Activated naive CD4-positive, alpha-beta T cell treated with anti-CD3 and anti-CD28 coated beads, Interleukin-2, amount 10 ng/mL, durations not matched to agents 7 days and 5 days (primary cell): ENCODE data around the gene NRG2.
A peak's percentile ranks its signal among the peaks of the same experiment; 100 is the strongest.

Experiments used
- CTCF ChIA-PET: fragments of 350-600 bp; sonication (Branson Sonifier 250); formaldehyde crosslinking; loops from one replicate; lab custom pipeline; 2021; ENCODE audit warnings: antibody characterized with exemption; lab: Charles Lee
- DNase-seq: peaks from one replicate; pipeline ENCODE4 v3.0.0-alpha.2; 2020
- H3K27ac Mint-ChIP-seq: one replicate; pipeline ENCODE4 v1.8.0; 2021; ENCODE audit warnings: mild to moderate bottlenecking, moderate library complexity, mixed read lengths
- H3K27me3 Mint-ChIP-seq: one replicate; pipeline ENCODE4 v1.8.0; 2021; ENCODE audit warnings: mild to moderate bottlenecking, mixed read lengths
- H3K36me3 Mint-ChIP-seq: one replicate; pipeline ENCODE4 v1.8.0; 2021; ENCODE audit warnings: mixed read lengths
- H3K4me1 Mint-ChIP-seq: one replicate; pipeline ENCODE4 v1.8.0; 2021; ENCODE audit warnings: mixed read lengths
- H3K4me3 Mint-ChIP-seq: one replicate; pipeline ENCODE4 v1.8.0; 2021; ENCODE audit warnings: mild to moderate bottlenecking, moderate library complexity, mixed read lengths
- H3K9me3 Mint-ChIP-seq: one replicate; pipeline ENCODE4 v1.8.0; 2021; ENCODE audit warnings: mixed read lengths

Gene NRG2

GRCh38 chr5:139885172-139885856 is 157.8 kb downstream of the NRG2 start:
- Mint-ChIP-seq H3K27me3 (peaks cover 30% of the 10 kb centered on the region), H3K9me3 (no peaks in the 10 kb centered on the region), H3K4me3 (no peak overlapping the region), H3K4me1 (no peaks in the 10 kb centered on the region), H3K27ac (no peak overlapping the region), H3K36me3 (no peaks in the 10 kb centered on the region)
- CTCF ChIA-PET = no interaction called here
- no peak for DNase-seq

DNA sequence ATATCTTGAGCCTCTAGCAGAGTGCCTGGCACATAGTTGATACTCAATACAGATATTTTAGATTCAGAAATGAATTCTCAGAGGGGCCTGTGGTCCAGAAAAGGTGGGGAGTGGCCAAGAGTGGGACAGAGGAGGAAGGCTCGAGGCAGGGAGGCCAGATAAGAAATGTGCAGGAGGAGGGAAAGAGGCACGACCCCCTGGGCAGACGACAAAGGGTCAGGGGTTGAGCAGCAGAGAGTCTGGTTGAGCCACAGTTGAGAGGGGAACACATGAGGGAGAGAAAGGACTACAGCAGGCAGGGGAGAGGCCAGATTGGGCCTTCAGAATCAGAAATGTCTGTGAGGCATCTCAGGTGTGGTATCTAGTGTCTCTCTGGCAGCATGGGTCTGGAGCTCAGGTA is 158.4 kb downstream of the NRG2 start:
- CTCF ChIA-PET = no interaction called here
- Mint-ChIP-seq H3K4me1 (no peaks in the 10 kb centered on the region), H3K36me3 (no peaks in the 10 kb centered on the region), H3K27me3 (peaks cover 27% of the 10 kb centered on the region), H3K9me3 (no peaks in the 10 kb centered on the region), H3K4me3 (no peak overlapping the region), H3K27ac (no peak overlapping the region)
- DNase-seq = no peak

- Mint-ChIP-seq H3K4me3 (no peak overlapping the region), H3K4me1 (no peaks in the 10 kb centered on the region), H3K27ac (no peak overlapping the region), H3K36me3 (no peaks in the 10 kb centered on the region), H3K9me3 (no peaks in the 10 kb centered on the region), H3K27me3 (peaks cover 27% of the 10 kb centered on the region)
- no peak for DNase-seq
- CTCF ChIA-PET = no interaction called here
Measured at GRCh38 chr5:139884144-139884543, 159.0 kb downstream of the NRG2 start.

DNA sequence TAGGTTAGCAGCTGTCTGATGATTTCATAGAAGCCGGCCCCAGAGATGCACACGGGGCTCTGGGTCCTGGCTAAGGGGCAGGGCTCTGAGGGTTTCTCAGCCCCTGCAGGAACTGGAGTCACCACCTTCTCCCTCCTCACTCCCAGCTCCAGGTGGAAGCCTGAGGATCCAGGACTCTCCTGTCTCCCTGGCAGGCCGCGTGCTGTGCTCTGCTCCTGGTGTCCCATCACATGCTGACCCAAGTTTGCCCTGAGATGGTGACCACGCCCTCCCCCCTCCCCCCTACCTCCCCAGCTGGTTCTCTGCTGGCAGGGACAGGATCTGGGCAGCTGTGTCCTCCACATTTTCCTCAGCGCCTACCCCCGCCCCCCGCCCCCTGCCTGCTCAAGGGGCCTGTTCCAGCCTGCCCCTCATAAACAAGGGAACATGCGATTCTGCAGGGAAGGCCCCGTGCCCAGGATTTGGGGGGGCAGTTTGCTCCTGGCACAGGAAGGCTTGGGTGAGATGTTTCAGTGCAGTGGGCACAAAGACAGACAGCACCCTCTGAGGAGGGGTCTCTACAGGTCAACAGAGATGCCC is 160.0 kb downstream of the NRG2 start:
- CTCF ChIA-PET = no interaction called here

DNA sequence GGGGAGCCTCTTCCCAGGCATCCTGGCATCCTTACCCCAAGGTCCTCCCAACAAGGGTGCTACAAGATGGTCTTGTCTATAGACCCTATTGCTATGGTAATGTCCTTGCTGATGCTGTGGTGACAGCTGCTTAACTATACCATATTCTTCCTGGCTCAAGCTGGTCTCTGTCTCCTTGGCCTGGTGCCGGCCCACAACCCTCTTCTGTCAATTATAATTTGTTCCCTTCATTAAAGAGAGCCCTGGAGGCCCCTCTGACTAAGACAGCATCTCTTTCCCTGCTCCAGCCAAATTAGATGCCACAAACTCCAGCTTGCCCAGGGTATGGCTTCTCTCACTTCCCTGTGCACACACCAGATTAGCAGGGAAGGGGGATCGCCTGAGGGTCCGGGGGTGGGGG is 160.8 kb downstream of the NRG2 start:
- Mint-ChIP-seq H3K4me3 (no peak overlapping the region), H3K4me1 (no peaks in the 10 kb centered on the region), H3K27me3 (peaks cover 20% of the 10 kb centered on the region), H3K9me3 (no peaks in the 10 kb centered on the region), H3K27ac (no peak overlapping the region), H3K36me3 (no peaks in the 10 kb centered on the region)
- DNase-seq = no peak
- CTCF ChIA-PET = no interaction called here

More for the DNA sequence above, 160.0 kb downstream of the NRG2 start:
- Mint-ChIP-seq H3K4me3 (no peak overlapping the region), H3K4me1 (no peaks in the 10 kb centered on the region), H3K27me3 (peaks cover 21% of the 10 kb centered on the region), H3K36me3 (no peaks in the 10 kb centered on the region), H3K27ac (no peak overlapping the region), H3K9me3 (no peaks in the 10 kb centered on the region)
- no peak for DNase-seq

GRCh38 chr5:139881143-139881733 is 161.9 kb downstream of the NRG2 start:
- no peak overlapping the region for H3K27ac Mint-ChIP-seq
- no peak overlapping the region for H3K4me3 Mint-ChIP-seq
- peaks cover 7% of the 10 kb centered on the region for H3K4me1 Mint-ChIP-seq
- DNase-seq = no peak
- CTCF ChIA-PET = no interaction called here
- H3K9me3 Mint-ChIP-seq = no peaks in the 10 kb centered on the region
- H3K36me3 Mint-ChIP-seq = no peaks in the 10 kb centered on the region
- H3K27me3 Mint-ChIP-seq = peaks cover 28% of the 10 kb centered on the region

GRCh38 chr5:139880416-139881142 is 162.5 kb downstream of the NRG2 start:
- Mint-ChIP-seq H3K4me3 (no peak overlapping the region), H3K4me1 (peaks cover 7% of the 10 kb centered on the region), H3K36me3 (no peaks in the 10 kb centered on the region), H3K27me3 (peaks cover 21% of the 10 kb centered on the region), H3K27ac (no peak overlapping the region), H3K9me3 (no peaks in the 10 kb centered on the region)
- no peak for DNase-seq
- CTCF ChIA-PET = no interaction called here

- Mint-ChIP-seq H3K4me1 (peaks cover 7% of the 10 kb centered on the region), H3K36me3 (no peaks in the 10 kb centered on the region), H3K9me3 (no peaks in the 10 kb centered on the region), H3K4me3 (no peak overlapping the region), H3K27me3 (peaks cover 27% of the 10 kb centered on the region), H3K27ac (no peak overlapping the region)
- CTCF ChIA-PET = no interaction called here
- no peak for DNase-seq
Measured at GRCh38 chr5:139878093-139878492, 165.0 kb downstream of the NRG2 start.

GRCh38 chr5:139877129-139877597 is 165.9 kb downstream of the NRG2 start:
- Mint-ChIP-seq H3K4me1 (peaks cover 7% of the 10 kb centered on the region), H3K36me3 (no peaks in the 10 kb centered on the region), H3K27ac (no peak overlapping the region), H3K9me3 (no peaks in the 10 kb centered on the region), H3K4me3 (no peak overlapping the region), H3K27me3 (peaks cover 35% of the 10 kb centered on the region)
- CTCF ChIA-PET = no interaction called here
- peak; percentile 23 for DNase-seq

- no peak overlapping the region for H3K27ac Mint-ChIP-seq
- no peak for DNase-seq
- H3K36me3 Mint-ChIP-seq = no peaks in the 10 kb centered on the region
- H3K27me3 Mint-ChIP-seq = peaks cover 47% of the 10 kb centered on the region
- no peak overlapping the region for H3K4me3 Mint-ChIP-seq
- peaks cover 7% of the 10 kb centered on the region for H3K4me1 Mint-ChIP-seq
- H3K9me3 Mint-ChIP-seq = no peaks in the 10 kb centered on the region
- CTCF ChIA-PET = interaction anchor here (2.0 kb wide), 1 partner anchor 92 kb away, joined by 9 read pairs; no protein-coding TSS in a partner anchor
Measured at GRCh38 chr5:139875957-139876356, 167.1 kb downstream of the NRG2 start.

- Mint-ChIP-seq H3K36me3 (no peaks in the 10 kb centered on the region), H3K4me1 (peaks cover 7% of the 10 kb centered on the region), H3K27ac (no peak overlapping the region), H3K27me3 (peaks cover 52% of the 10 kb centered on the region), H3K4me3 (no peak overlapping the region), H3K9me3 (no peaks in the 10 kb centered on the region)
- no peak for DNase-seq
- CTCF ChIA-PET = interaction anchor here (0.9 to 2.9 kb wide), 2 partner anchors 10 to 96 kb away, joined by 4 to 13 read pairs; no protein-coding TSS in a partner anchor
Measured at GRCh38 chr5:139872851-139873794, 170.0 kb downstream of the NRG2 start.

GRCh38 chr5:139872052-139872766 is 170.9 kb downstream of the NRG2 start:
- H3K9me3 Mint-ChIP-seq = no peaks in the 10 kb centered on the region
- H3K27ac Mint-ChIP-seq = no peak overlapping the region
- no peak overlapping the region for H3K4me3 Mint-ChIP-seq
- CTCF ChIA-PET = interaction anchor here (0.6 to 2.9 kb wide), 3 partner anchors 9 to 97 kb away, joined by 3 to 13 read pairs (median 4); no protein-coding TSS in a partner anchor
- no peak for DNase-seq
- H3K4me1 Mint-ChIP-seq = peaks cover 7% of the 10 kb centered on the region
- H3K27me3 Mint-ChIP-seq = peaks cover 53% of the 10 kb centered on the region
- no peaks in the 10 kb centered on the region for H3K36me3 Mint-ChIP-seq

DNA sequence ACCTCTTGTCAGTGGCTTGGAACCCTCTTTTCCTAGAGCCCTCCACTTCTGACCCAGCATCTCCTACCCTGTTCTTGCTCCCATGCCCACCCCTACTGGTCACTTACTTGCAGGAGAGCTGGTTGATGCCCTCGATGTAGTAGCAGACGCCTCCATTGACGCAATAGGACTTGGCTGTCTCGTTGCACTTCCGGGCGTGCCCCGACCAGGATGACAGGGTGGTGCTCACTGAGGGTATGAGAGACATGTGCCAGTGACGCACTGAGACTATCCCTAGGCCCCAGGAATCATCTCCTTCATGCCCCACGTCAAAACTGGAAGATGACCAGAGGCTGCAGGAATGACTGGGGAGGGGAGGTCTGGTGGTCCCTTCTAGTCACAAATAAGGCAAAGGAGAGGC is 171.5 kb downstream of the NRG2 start:
- no peak overlapping the region for H3K4me3 Mint-ChIP-seq
- H3K4me1 Mint-ChIP-seq = peaks cover under 1% of the 10 kb centered on the region
- H3K27ac Mint-ChIP-seq = no peak overlapping the region
- peaks cover 53% of the 10 kb centered on the region for H3K27me3 Mint-ChIP-seq
- CTCF ChIA-PET = interaction anchor here (2.9 kb wide), 1 partner anchor 8 kb away, joined by 13 read pairs; no protein-coding TSS in a partner anchor
- H3K36me3 Mint-ChIP-seq = no peaks in the 10 kb centered on the region
- no peaks in the 10 kb centered on the region for H3K9me3 Mint-ChIP-seq
- DNase-seq = no peak
